GM12873 (cell line): Measurements from ENCODE around the gene NPHP4.

Source experiments
- TF ChIP-seq, protein P1 (sequence below): IDR thresholded peaks from 2 replicates; pipeline ENCODE4 v1.5.1; 2012; ENCODE audit warnings: low read depth, mild to moderate bottlenecking, moderate library complexity, low read length, control low read depth; ENCODE audit not compliant: insufficient read depth; ENCODE audit errors: missing control alignments

NPHP4 gene

DNA sequence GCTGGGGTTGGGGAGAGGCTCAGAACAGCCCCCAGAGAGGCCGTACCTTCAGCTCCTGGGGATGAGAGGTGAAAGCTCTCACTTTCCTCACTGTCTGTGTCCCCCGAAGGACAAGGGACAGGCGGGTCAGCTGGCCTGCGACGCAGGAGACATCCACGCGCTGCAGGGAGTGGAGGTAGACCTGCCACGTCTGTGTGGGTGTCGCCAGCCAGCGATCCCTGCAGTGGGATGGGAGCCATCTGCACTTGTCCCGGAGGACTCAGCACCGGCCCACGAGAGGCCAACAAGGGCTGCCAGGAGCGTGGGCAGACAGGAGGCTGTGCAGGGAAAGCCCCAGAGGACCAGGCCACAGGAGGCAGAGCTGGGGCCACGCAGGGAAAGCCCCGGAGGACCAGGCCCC lies 127.2 kb downstream of the NPHP4 start:
- TF ChIP-seq, protein P1, sequence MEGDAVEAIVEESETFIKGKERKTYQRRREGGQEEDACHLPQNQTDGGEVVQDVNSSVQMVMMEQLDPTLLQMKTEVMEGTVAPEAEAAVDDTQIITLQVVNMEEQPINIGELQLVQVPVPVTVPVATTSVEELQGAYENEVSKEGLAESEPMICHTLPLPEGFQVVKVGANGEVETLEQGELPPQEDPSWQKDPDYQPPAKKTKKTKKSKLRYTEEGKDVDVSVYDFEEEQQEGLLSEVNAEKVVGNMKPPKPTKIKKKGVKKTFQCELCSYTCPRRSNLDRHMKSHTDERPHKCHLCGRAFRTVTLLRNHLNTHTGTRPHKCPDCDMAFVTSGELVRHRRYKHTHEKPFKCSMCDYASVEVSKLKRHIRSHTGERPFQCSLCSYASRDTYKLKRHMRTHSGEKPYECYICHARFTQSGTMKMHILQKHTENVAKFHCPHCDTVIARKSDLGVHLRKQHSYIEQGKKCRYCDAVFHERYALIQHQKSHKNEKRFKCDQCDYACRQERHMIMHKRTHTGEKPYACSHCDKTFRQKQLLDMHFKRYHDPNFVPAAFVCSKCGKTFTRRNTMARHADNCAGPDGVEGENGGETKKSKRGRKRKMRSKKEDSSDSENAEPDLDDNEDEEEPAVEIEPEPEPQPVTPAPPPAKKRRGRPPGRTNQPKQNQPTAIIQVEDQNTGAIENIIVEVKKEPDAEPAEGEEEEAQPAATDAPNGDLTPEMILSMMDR = no peak

DNA sequence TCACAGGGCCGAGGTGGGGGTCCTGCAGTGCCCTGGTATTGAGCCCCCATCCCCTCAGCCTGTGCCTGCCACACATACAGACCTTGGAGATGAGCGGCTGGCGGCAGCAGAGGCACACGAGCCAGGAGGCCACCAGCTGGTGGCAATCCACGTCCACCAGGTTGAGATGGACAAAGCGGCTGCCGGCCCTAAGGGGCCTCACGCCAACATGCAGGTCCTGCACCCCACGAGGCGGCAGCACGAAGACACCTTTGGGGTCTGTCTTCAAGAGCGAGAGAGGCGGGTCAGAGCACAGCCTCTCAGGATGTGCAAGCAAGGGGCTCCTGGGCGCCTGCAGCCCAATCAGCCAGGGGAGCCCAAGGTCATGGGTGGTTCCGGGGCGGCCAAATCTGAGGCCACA lies 128.0 kb downstream of the NPHP4 start:
- TF ChIP-seq, protein P1 = no peak

GRCh38 chr1:5863238-5863637 lies 129.0 kb downstream of the NPHP4 start:
- TF ChIP-seq, protein P1 = no peak

DNA sequence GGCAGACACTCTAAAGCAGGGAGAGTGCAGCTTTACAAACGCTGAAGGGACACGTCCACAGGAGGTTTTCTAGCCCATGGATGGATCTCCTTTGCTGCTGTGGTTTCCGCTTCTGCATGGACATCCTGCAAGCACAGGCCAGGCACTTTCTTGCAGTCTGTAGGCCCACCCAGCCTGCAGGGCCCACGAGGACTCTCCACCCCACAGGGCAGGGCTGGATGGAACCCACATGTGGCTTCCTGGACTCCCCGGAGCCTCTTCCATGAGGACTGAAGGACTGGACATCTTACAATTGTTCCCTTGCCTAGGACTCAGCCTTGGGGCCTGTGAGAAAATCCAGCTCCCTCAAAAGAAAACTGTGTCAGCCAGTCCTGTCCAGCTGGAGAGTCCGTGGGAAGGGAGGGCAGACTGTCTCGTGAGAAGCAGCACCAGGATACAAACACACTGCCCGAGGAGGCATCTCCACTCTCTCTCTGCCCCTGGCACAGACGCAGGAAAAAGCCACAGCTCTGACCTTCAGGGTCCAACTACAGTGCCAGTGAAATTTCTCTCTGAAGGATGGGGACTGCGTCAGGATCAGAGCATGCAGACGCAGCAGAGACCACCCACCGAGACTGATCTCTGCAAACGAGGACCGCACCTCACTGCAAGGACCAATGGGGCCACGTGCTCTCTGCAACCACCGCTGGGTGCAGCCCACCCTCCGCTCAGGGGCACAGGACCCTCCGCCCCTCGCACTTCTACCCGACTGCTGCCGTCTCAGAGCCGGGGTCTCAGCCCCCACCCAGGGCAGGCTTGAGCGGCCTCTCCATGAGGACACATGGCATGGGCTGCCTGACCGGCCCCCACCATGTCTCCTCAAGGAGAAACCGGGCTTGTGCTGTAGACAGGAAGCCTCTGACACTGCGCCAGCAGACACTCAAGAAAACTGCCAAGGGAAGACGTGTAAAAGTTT lies 130.1 kb downstream of the NPHP4 start:
- TF ChIP-seq, protein P1 = no peak

DNA sequence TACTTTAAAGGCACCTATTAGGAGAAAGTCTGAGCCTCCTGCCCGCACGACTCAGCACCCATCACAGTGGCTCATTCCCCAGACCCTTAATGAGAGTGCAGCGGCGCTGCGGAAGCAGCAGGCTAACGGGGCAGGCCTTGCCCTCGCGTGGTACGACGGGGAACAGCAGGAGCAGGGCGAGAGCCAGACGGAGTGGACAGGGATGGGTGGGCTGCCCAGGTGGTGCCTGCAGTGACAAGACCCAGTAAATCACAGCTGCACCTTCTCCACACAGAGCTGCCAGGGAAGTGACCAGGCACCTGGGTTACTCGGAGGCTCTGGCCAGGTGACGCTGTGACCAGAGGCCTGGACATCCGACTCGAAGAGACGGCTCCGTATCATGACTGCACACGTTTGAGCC lies 131.9 kb downstream of the NPHP4 start:
- TF ChIP-seq, protein P1 = no peak

DNA sequence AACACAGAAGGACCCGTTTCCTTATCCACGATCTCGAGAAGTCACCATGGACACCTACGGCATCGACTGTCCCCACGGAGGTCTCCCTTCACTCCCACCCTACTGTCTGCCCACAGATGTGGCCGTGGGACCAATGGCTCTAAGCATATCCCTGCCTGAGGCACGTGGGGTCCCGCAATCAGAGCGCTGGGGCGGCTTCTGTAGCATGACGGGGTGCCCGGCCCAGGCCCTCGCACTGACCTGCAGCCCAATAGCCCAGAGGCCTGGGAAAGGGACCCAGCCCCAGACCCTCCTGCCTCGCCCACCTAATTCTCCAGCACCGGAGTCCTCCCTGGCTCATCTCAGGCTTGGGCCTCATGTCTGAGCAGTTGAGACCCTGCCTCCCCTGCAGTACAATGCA lies 132.5 kb downstream of the NPHP4 start:
- TF ChIP-seq, protein P1 = no peak

GRCh38 chr1:5858844-5859407 lies 133.3 kb downstream of the NPHP4 start:
- TF ChIP-seq, protein P1 = no peak
